ENCODE measurements around the gene NEURL3.
A peak's percentile ranks its signal among the peaks of the same experiment; 100 is the strongest.
"Not testable (repeated sequence)": the region's sequence is repeated elsewhere in the genome, so short reads cannot be mapped to it uniquely, and the experiment has no call there.

The NEURL3 gene

GRCh38 chr2:96505231-96505889, at the start of gene NEURL3:
NEURL3 (minus strand) TSS chr2:96505357; CDS start chr2:96505286, 71 bp downstream.
- no peak for DNase-seq (ENCODE audit: low read depth in 2 of 2)

- peak in 1 of 2 donors; percentile 36 for DNase-seq (ENCODE audit: low read depth in 2 of 2)
Observed at GRCh38 chr2:96554293-96555145, 49.4 kb upstream of the NEURL3 start.

- DNase-seq (ENCODE audit: low read depth in 2 of 2) = not testable (repeated sequence)
Observed at GRCh38 chr2:96553957-96554292, 48.8 kb upstream of the NEURL3 start.

GRCh38 chr2:96553176-96553956, 48.2 kb upstream of the NEURL3 start:
- no peak for DNase-seq (ENCODE audit: low read depth in 2 of 2)

DNA sequence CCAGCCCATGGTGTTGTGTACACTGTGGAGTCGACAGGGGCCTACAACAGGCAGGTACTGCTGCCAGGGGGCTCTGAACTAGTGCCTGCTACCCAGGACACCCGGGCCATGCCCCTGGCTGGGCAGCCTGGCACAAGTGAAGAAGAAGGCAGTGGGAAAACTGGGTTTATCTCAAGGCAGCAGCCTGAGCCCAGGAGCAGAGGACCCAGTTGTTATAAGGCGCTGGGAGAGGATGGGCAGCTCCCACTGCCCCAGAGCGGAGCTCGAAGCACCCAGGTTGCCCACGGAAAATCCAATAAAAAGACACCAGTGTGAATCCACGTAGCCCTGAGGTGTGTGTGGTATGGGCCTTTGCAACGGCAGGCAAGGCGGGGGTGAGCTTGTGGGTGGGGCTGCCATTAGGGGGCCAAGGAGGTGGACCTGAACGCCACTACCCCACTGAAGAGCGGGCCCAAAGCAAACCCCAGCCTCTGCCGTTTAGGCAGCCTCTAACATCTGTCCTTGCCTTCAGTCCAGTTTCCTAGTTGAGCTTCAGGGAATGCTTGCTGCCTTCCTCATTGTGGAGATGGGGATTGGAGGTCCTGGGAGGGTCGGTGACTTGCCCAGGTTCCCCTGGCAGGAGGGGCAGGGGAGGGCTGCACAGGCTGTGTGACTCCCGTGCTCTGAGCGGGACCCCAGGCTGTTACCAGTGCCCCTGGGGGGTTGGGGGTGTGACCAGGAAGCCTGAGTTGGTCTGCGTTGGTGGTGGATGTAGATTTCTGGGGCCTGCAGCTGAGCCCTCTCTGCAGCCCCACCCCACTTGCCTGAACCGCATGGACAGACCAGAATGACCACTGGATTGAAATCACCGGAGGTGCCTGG, 47.4 kb upstream of the NEURL3 start:
- DNase-seq (ENCODE audit: low read depth in 2 of 2) = no peak

DNA sequence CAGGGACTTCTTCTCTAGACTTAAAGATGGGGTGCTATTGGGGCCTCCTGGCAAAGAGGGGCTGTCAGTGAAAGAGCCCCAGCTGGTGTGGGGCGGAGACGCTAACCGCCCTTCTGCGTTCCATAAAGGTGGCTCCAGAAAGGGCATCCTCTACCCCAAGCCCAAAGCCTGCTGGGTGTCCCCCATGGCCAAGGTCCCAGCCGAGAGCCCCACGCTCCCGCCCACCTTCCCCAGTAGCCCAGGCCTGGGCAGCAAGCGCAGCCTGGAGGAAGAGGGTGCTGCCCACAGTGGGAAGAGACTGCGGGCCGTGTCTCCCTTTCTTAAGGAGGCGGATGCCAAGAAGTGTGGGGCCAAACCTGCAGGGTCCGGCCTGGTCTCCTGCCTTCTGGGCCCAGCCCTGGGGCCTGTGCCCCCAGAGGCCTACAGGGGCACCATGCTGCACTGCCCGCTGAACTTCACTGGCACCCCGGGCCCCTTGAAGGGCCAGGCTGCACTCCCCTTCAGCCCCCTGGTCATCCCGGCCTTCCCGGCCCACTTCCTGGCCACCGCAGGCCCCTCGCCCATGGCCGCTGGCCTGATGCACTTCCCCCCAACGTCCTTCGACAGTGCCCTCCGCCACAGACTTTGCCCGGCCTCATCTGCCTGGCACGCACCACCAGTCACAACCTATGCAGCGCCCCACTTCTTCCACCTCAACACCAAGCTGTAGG, 46.6 kb upstream of the NEURL3 start:
- no peak for DNase-seq (ENCODE audit: low read depth in 2 of 2)

- no peak for DNase-seq (ENCODE audit: low read depth in 2 of 2)
Observed at GRCh38 chr2:96550787-96551604, 45.8 kb upstream of the NEURL3 start.

GRCh38 chr2:96549967-96550786, 45.0 kb upstream of the NEURL3 start:
- DNase-seq (ENCODE audit: low read depth in 2 of 2) = no peak

DNA sequence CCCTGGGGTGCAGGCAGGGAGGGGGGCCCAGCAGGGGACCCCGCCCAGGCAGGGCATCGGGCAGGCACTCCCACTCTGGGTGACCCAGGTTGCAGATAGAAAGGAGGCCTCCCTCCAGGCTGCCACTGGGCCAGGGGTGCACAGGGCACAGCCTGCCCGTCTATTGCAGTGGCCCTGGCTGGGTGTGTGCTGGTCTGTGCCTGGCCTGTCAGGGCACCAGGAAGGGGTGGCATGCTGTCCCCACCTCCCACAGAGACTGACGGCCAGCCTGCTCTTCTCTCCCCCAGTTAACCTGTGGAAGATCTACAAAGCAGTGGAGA, 44.3 kb upstream of the NEURL3 start:
- DNase-seq (ENCODE audit: low read depth in 2 of 2) = no peak

GRCh38 chr2:96548558-96549465, 43.7 kb upstream of the NEURL3 start:
- DNase-seq (ENCODE audit: low read depth in 2 of 2) = no peak

DNA sequence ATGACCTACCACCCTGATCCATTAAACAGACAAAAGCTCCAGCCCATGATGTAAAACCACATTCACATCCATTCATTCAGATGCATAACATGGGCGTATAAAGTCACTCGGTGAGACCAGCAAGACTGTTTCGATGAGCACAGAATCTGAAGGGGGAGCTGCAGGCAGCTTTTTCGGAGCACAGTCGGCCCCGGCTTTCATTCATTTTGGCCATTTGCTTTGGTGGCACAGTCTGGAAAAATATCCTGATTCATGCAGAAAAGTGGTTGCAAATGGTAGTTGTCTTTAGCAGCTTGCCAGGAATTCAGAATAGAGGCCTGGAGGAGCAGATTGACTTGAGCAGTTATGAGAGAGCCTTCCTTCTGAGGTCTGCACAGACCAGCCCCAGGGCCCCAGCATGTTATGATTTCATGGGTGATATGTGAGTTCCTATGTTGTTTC, 42.6 kb upstream of the NEURL3 start:
- DNase-seq (ENCODE audit: low read depth in 2 of 2) = no peak

DNA sequence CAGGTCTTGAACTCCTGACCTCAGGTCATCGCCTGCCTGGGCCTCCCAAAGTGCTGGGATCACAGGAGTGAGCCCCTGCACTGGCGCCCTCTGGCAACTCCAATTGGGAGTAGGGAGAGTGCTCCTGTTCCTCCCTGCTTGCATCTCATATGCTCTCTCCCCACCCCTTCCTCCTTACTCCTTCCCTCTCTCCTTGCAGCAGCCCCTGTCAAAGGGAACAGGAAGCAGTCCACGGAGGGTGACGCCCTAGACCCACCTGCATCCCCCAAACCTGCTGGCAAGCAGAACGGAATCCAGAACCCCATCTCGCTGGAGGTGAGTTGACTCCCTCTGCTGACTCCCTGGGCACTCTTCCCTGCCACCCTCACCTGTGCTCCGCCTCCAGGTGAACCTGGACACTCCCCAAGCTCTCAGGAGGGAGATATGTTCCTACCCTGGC, 42.1 kb upstream of the NEURL3 start:
- DNase-seq (ENCODE audit: low read depth in 2 of 2) = no peak

GRCh38 chr2:96546797-96547196, 41.6 kb upstream of the NEURL3 start:
- DNase-seq (ENCODE audit: low read depth in 2 of 2) = no peak

DNA sequence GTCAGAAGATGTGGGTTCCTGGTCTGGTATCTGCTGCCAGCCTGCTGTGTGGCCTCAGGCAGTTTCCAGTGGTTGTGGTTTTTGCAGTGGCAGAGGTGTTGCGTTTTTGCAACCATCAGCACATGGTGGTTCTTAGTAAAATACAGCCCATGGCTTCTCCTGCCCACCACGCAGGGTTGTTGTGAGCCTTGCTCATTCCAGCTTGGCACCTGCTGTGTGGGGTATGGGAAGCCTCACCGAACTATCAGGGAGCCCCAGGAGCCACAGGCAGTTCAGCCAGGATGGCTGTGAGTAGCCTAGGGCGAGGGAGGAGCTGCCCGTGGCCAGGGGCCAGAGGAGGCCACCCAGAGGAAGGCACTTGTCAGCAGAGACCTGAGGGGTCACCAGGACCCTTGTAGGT, 41.2 kb upstream of the NEURL3 start:
- no peak for DNase-seq (ENCODE audit: low read depth in 2 of 2)

- no peak for DNase-seq (ENCODE audit: low read depth in 2 of 2)
Observed at GRCh38 chr2:96542357-96542977, 37.3 kb upstream of the NEURL3 start.

- DNase-seq (ENCODE audit: low read depth in 2 of 2) = no peak
Observed at GRCh38 chr2:96541398-96542152, 36.4 kb upstream of the NEURL3 start.

- DNase-seq (ENCODE audit: low read depth in 2 of 2) = no peak
Observed at GRCh38 chr2:96540136-96540535, 35.0 kb upstream of the NEURL3 start.

Measured in stimulated activated CD8-positive, alpha-beta memory T cell treated with anti-CD3 and anti-CD28 coated beads, Interleukin-2, amount 100 ng/mL, for 48 hours (primary cell).